Stimulated activated effector memory CD8-positive, alpha-beta T cell treated with anti-CD3 and anti-CD28 coated beads, Interleukin-12 subunit alpha, Interleukin-12 subunit beta, amount 100 ng/mL, for 72 hours (primary cell): ENCODE data around the gene NCR3LG1.
"Not testable (repeated sequence)": the region's sequence is repeated elsewhere in the genome, so short reads cannot be mapped to it uniquely, and the experiment has no call there.

Experiments used
- ATAC-seq: fragments of 150-1000 bp; cut with Tn5 transposase; 2 replicates; pipeline ENCODE4 v1.10.0; 2021
- DNase-seq, 2 donors: peaks; one replicate each; pipeline ENCODE4 v3.0.0; 2021 to 2022; ENCODE audit warnings: low spot score in 2 of 2
- H3K27ac Mint-ChIP-seq: one replicate; pipeline ENCODE4 v1.8.0; 2022; ENCODE audit warnings: mild to moderate bottlenecking, mixed read lengths
- H3K36me3 Mint-ChIP-seq: one replicate; pipeline ENCODE4 v1.8.0; 2022; ENCODE audit warnings: mild to moderate bottlenecking, mixed read lengths
- H3K4me1 Mint-ChIP-seq: one replicate; pipeline ENCODE4 v1.8.0; 2022; ENCODE audit warnings: mixed read lengths
- H3K4me3 Mint-ChIP-seq: one replicate; pipeline ENCODE4 v1.8.0; 2022; ENCODE audit warnings: mild to moderate bottlenecking, mixed read lengths
- H3K9me3 Mint-ChIP-seq: one replicate; pipeline ENCODE4 v1.8.0; 2022; ENCODE audit warnings: mixed read lengths

NCR3LG1 gene

DNA sequence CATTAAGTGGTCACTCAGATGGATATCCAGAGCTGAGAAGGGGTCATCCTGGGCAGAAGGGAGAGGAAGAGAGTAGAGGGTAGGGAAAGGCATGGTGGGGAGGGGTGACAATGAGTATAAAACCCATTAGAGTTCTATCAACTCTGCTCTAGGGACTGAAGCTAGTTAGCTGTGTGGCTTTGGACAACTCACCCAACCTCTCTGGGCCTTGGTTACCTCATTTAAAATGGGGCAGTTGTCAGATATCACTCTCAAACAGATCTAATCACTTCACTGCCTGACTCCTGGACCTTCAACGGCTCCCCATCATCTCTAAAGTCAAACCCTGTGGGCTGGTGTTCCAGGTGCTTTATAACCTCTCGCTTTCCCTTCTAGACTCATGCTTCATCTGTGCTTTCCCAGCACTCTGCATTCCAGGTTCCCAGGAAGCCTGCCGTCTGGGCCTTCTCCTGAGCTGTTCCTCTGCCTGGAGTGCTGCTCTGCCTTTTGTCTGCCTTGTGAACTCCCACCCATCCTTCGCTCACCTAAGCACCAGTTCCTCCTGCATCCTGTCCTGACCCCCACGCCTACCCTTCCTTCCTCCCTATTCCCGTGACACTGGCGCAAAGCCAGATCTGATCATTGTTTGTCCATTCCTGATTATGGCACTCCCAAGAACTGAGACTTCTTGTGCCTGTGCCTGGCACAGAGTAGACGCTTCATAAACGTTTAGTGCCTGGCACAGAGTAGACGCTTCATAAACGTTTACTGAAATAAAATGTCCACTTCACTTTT lies 59.2 kb downstream of the NCR3LG1 start:
- no peaks in the 10 kb centered on the region for H3K4me1 Mint-ChIP-seq
- no peaks in the 10 kb centered on the region for H3K9me3 Mint-ChIP-seq
- DNase-seq = no peak
- ATAC-seq = no peak
- H3K4me3 Mint-ChIP-seq = no peak overlapping the region
- no peak overlapping the region for H3K27ac Mint-ChIP-seq
- no peaks in the 10 kb centered on the region for H3K36me3 Mint-ChIP-seq

DNA sequence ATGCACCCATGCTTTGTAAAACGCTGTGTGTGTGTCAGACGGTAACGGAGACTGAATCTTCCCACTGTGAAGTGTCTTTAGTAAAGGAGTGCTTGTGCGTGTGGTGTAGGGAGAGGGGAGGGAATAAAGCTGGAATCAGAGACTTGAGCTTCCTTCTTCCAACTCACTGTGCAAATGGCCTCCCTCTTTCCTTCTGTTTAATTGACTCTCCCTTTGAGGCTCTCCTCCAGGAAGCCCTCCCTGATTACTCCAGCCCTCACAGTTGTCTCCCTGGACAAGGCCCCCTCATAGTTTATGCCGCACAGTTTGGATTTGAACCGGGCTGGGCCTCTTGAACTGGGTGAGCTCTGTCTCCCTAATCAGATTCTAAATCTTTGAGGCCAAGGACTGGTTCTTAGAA lies 59.8 kb downstream of the NCR3LG1 start:
- no peak for ATAC-seq
- Mint-ChIP-seq H3K4me3 (no peak overlapping the region), H3K27ac (no peak overlapping the region), H3K4me1 (no peaks in the 10 kb centered on the region), H3K9me3 (no peaks in the 10 kb centered on the region), H3K36me3 (no peaks in the 10 kb centered on the region)
- DNase-seq = no peak

DNA sequence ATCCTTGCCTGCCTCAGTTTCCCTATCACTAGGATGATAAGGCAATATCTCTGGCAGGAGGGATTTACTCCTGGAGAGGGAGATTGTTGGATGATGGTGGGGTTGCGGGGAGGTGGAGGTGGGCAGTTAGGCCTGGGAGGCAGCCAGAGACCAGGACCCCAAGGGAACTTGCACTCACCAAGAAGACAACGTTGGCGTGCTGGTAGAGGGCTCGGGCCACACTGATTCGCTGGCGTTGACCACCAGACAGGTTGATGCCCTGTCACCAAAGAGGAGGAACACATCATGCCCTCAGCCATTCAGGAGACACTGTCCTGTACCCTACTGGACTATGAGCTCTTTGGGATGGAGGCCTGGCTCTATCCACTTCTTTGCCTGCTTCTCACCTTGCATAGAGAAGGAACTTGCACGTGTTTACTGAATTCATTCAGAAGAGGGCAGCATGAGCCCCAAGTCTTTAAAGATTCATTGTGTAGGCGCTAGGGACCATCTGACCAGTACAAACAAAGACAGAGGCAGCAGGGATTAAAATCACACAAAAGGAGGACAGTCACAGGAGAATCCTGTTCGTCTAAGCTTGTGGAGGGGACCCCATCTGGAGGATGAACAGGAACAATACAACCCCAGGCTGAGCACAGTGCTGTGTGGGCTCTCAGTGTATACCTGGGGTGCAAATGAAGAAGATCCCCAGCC lies 61.0 kb downstream of the NCR3LG1 start:
- Mint-ChIP-seq H3K9me3 (no peaks in the 10 kb centered on the region), H3K4me1 (no peaks in the 10 kb centered on the region), H3K27ac (no peak overlapping the region), H3K4me3 (no peak overlapping the region), H3K36me3 (no peaks in the 10 kb centered on the region)
- DNase-seq = no peak
- ATAC-seq = no peak

DNA sequence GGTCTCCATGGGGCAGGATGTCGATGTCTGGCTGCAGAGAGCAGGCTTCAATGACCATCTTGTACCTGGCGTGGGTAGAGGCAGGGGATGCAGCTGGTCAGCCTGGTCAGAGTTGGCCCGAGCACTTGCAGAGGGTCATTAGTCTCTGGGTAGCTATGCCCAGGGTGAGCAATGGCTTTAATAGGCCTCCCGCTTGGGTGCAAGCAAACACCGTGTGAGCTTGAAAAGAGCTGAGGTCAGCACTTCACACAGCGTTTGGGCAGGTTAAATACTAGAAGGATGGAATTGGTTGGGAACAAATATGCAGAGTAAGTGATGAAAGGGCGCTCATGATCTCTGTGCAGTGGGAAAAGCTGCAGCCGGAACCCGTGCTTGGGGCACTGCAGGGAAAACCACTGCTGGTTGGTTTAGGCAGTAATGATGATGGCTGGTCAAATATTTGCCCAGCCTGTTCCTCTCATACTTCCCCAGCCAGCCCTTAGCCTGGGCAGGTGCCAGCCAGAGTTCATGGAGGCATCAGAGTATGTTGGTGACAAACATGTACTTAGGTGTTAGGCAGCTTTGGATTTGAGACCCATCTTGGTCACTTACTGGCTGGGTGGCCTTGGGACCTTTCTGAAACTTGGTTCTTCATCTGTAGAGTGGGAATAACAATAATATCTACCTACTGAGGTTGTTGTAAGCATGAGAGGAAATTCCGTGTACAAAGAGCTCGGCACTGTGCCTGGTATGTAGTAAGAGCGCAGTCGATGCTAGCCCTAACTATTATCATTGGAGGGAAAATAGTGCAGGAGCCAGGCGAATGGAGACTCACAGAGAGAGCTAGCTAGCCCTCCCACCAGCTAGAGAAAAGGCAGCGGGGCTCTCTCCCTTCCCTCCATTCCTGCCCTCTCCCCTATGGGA lies 62.1 kb downstream of the NCR3LG1 start:
- Mint-ChIP-seq H3K9me3 (no peaks in the 10 kb centered on the region), H3K4me3 (no peak overlapping the region), H3K4me1 (no peaks in the 10 kb centered on the region), H3K36me3 (no peaks in the 10 kb centered on the region), H3K27ac (no peak overlapping the region)
- DNase-seq = no peak
- ATAC-seq = no peak

DNA sequence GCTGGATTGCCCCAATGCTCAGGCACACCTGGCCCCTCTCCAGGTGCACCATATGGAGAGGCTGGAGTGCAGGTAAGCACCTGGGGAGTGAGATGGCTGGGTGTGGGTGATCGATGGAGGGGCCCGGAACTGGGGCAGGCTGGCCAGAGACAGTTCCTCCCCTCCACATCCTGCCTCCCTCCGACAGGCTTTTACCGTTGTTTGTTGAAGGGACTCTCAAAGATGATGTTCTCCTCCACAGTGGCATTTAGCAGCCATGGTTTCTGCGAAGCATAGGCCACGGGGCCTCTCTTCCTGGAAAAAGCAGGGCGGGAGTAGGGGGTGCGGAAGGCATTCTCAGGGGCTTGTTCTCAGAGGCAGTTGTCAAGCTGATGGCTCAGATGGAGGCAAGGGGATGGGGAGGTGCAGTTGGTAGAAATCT lies 62.7 kb downstream of the NCR3LG1 start:
- Mint-ChIP-seq H3K4me3 (no peak overlapping the region), H3K9me3 (no peaks in the 10 kb centered on the region), H3K4me1 (no peaks in the 10 kb centered on the region), H3K36me3 (no peaks in the 10 kb centered on the region), H3K27ac (no peak overlapping the region)
- ATAC-seq = peak; percentile 11
- no peak for DNase-seq

DNA sequence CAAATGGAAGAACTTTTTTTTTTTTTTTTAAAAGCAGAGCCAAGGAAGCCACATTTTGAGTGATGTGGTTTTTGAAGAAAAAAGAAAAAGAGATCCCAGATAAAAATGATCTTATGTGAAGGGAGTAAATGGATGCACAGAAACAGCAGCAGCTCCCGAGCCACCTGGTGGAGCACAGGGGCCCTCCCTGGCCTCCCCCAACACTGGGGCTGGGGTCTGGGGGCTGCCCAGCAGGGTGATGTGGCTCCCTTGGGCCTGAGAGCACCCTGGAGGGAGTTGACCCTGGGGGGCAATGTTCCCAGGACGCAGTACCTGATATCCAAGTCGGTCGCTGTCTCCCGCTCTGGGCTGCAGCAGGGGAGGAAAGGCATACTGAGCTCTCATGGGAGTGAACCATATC lies 63.4 kb downstream of the NCR3LG1 start:
- H3K4me3 Mint-ChIP-seq = no peak overlapping the region
- no peak for DNase-seq
- H3K36me3 Mint-ChIP-seq = no peaks in the 10 kb centered on the region
- ATAC-seq = no peak
- H3K27ac Mint-ChIP-seq = no peak overlapping the region
- H3K4me1 Mint-ChIP-seq = no peaks in the 10 kb centered on the region
- no peaks in the 10 kb centered on the region for H3K9me3 Mint-ChIP-seq

DNA sequence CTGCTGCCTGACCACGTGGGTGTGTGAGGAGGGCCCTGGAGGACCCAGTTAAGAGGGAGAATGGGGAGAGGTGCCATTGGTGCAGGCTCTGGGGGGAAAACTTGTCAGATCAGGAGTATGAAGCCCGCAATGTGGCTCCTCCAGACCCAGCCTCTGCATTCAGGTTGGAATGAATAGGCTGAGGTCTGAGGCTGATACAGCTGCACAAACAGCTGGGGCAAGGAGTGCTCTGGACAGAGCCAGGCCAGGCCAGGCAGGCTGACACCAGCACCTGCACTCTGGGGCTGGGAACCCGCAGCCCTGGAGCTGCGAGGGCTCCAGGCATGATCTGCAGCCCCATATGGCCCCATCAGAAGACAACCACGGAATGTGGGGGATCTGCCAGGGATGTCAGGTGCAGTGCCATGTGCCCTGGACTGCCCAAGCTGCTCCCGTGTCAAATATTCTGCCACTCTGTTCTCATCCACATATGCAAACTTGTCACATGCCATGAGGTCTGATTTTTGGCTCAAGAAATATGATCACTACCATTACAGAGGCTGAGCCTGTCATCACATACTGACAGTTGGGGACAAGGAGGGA lies 64.0 kb downstream of the NCR3LG1 start:
- DNase-seq (no peak), ATAC-seq (no peak)
- H3K4me1 Mint-ChIP-seq = no peaks in the 10 kb centered on the region
- no peaks in the 10 kb centered on the region for H3K9me3 Mint-ChIP-seq
- H3K4me3 Mint-ChIP-seq = no peak overlapping the region
- H3K27ac Mint-ChIP-seq = no peak overlapping the region
- H3K36me3 Mint-ChIP-seq = no peaks in the 10 kb centered on the region

DNA sequence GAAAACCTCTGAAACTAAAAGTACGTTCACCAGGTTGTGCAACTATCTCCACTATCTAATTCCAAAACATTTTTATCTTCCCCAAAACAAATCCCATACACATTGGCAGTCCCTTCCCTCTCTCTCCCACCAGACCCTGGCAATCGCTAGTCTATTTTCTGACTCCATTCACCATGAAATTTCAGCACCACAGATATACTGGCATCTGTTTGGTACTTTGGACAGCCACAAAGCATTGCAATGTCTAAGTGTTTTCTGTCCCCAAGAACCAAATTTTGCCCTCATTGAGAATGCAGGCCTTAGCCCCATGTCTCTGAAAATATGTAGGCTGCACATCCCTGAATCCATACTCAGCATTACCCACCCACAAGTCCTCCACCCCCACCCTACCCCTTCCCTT lies 64.9 kb downstream of the NCR3LG1 start:
- no peaks in the 10 kb centered on the region for H3K36me3 Mint-ChIP-seq
- H3K4me1 Mint-ChIP-seq = no peaks in the 10 kb centered on the region
- H3K9me3 Mint-ChIP-seq = no peaks in the 10 kb centered on the region
- DNase-seq = no peak
- H3K27ac Mint-ChIP-seq = no peak overlapping the region
- ATAC-seq = no peak
- no peak overlapping the region for H3K4me3 Mint-ChIP-seq

DNA sequence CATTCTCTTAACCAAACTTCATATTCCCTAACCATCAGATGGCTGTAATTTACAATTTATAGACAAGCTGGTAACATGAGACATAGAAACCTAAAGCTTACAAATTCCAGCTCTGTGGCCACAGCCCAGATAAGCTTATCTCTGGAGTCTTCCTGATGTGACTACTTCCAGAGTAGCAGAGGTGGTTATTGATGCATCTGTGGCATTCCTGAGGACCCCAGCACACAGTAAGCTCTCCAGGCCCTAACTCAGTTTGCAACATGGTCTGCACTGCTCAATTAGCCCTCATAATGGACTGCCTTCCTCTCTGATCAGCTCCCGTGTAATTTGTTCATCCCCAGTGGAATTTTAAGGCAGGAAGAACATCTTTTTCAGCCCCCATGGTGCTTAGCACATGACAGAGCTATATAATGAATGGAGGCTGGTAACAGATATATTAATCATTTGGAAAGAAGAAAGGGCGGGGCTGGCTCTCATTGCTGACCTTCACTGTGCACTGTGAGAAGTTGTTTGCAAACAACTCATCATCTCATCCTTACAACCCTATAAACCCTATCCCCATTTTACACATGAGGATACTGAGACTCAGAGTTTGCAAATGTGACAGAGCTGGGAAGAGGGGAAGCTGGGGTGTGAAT lies 67.0 kb downstream of the NCR3LG1 start:
- Mint-ChIP-seq H3K4me1 (no peaks in the 10 kb centered on the region), H3K36me3 (no peaks in the 10 kb centered on the region), H3K4me3 (no peak overlapping the region), H3K9me3 (no peaks in the 10 kb centered on the region), H3K27ac (no peak overlapping the region)
- ATAC-seq = no peak
- no peak for DNase-seq

DNA sequence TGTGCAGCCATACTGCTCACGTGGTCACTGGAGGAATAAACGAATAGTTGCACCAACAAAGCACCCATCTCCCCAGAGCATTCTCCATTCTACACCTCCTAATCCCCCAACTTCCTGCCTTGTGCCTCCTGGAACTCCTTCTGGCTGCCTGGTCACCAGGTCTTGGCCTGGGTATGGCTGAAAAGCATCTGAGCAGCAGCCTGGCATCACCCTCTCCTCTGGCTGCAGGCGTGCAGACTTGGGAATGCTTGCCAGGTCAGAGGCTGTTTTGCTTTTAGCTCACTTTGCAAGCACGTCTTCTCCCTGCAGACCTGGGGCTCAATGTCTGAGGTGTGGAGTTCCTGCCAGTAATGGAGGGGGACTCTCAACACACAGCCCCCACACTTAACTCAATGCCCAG lies 70.2 kb downstream of the NCR3LG1 start:
- Mint-ChIP-seq H3K4me3 (no peak overlapping the region), H3K36me3 (no peaks in the 10 kb centered on the region), H3K4me1 (no peaks in the 10 kb centered on the region), H3K27ac (no peak overlapping the region), H3K9me3 (no peaks in the 10 kb centered on the region)
- no peak for ATAC-seq
- no peak for DNase-seq

DNA sequence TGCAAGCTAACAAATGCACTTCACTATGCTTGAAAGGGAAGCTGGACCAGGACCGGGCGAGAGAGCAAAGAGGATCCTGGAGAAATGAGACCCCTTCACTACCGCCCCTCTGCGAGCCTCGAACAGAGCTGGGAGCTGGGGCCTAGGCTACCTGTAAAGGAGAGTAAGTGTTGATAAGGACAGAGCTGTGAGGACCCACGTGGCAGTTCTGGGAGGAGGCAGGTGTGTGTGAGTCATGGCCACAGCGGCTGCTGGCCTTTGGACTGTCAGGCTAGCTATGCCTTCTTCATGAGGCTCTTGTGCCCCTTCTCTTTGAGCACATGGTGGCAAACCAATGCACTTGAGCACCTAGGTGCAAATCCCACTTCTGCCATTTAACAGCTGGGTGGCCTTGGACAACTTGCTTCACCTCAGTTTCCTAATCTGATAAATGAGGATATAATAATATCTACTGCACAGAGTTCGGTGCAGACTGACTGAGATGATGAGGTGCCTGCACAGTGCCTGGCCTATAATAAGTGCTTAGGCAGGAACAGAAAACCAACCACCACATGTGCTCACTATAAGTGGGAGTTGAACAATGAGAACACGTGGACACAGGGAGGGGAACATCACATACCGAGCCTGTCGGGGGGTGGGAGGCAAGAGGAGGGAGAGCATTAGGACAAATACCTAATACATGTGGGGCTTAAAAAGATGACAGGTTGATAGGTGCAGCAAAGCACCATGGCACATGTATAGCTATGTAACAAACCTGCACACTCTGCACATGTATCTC lies 72.1 kb downstream of the NCR3LG1 start:
- ATAC-seq = no peak
- Mint-ChIP-seq H3K36me3 (no peaks in the 10 kb centered on the region), H3K27ac (no peak overlapping the region), H3K4me3 (no peak overlapping the region), H3K4me1 (no peaks in the 10 kb centered on the region), H3K9me3 (no peaks in the 10 kb centered on the region)
- DNase-seq = no peak

DNA sequence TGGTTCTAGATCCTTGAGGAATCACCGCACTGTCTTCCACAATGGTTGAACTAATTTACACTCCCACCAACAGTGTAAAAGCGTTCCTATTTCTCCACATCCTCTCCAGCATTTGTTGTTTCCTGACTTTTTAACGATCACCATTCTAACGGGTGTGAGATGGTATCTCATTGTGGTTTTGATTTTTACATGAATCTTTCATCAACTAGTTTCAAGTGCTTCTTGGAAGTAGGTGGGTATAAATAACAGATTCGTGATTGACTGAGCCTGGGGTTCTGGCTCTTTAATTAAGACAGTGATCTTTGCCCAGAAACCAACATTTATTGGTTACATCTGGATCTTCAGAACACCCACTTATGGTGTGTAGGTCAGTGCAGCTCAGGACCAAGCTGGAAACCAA lies 74.6 kb downstream of the NCR3LG1 start:
- H3K4me1 Mint-ChIP-seq, H3K27ac Mint-ChIP-seq, ATAC-seq, H3K9me3 Mint-ChIP-seq, H3K36me3 Mint-ChIP-seq, DNase-seq, H3K4me3 Mint-ChIP-seq: not testable (repeated sequence)
